ENCODE measurements around the gene CA7.

CA7 gene

GRCh38 chr16:66844342-66845079 lies at the start of gene CA7:
Gene CA7 (plus strand): TSS chr16:66844414. CDS start chr16:66844488, 74 bp downstream.
- DNase-seq (ENCODE audit: low read depth), result no peak

DNA sequence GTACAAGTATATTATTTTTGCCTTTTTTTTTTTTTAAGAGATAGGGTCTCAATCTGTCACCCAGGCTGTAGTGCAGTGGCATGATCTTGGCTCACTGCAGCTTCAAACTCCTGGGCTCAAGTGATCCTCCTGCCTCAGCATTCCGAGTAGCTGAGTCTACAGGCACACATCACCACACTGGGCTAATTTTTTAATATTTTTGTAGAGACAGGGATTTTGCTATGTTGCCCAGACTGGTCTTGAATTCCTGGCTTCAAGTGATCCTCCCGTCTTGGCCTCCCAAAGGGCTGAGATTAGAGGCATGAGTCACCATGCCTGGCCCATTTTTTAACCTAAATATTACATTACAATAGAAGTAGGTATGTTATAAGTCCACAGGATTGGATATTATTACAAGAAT lies 46.1 kb upstream of the CA7 start:
- DNase-seq (ENCODE audit: low read depth), result peak; percentile 25

DNA sequence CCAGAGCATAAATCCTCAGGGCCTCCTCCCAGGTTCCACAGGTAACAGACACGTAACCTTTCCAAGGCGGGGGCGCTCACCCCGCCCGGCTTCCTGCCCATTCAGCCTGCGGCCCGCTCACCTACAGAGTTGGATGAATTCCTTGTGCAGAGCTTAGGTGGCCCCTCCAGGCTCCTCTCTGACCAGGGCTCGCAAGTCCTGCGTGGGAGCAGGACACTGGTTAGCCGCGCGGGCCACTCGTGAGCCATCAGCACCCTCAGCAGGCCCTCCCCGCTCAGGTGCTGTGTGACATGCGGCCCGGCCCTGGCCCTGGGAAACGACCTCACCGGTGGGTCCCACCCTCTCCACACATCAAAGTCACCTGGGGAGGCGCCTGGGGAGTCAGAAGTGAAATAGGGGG lies 43.4 kb upstream of the CA7 start:
- DNase-seq (ENCODE audit: low read depth), result no peak

GRCh38 chr16:66801320-66802105 lies 42.7 kb upstream of the CA7 start, which contains the start of gene TERB1:
Gene TERB1 (minus strand): TSS chr16:66801584. CDS start chr16:66796798, 4,786 bp downstream.
- DNase-seq (ENCODE audit: low read depth), result no peak

- no peak for DNase-seq (ENCODE audit: low read depth)
These were observed 42.1 kb upstream of the CA7 start for GRCh38 chr16:66802159-66802558.

GRCh38 chr16:66809765-66810164 lies 34.4 kb upstream of the CA7 start:
- DNase-seq (ENCODE audit: low read depth), result no peak

DNA sequence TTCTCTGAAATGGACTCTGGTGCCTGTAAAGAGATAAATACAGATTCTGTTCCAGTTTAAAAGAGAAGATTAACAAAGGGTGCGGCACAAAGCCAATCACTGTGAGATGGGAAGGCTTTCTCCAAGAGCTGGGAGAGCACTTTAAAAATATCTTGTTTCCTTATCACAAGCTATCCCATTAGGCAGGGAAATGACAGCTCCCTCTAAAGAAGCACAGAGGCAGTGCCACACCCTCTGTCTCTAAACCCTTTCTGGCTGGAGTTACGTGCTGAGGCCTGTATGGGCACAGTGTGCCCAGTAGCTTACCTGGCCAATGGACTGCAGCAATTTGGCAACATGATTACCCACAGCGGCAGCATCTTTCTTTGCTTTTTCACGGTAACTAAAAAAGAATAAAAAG lies 33.8 kb upstream of the CA7 start:
- no peak for DNase-seq (ENCODE audit: low read depth)

DNA sequence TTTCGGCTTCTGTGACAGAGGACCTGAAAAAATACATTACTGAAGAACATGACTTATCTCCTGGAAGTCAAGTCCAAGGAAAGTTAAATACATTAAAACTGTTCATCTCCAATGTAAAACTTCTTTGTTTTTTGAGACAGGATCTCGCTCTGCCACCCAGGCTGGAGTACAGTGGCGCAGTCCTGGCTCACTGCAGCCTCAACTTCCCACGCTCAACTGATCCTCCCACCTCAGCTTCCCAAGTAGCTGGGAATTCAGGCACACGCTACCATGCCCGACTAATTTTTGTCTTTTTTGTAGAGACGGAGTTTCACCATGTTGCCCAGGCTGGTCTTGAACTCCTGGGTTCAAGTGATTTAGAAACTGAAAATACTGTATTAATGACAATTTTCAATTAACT lies 33.2 kb upstream of the CA7 start:
- no peak for DNase-seq (ENCODE audit: low read depth)

DNA sequence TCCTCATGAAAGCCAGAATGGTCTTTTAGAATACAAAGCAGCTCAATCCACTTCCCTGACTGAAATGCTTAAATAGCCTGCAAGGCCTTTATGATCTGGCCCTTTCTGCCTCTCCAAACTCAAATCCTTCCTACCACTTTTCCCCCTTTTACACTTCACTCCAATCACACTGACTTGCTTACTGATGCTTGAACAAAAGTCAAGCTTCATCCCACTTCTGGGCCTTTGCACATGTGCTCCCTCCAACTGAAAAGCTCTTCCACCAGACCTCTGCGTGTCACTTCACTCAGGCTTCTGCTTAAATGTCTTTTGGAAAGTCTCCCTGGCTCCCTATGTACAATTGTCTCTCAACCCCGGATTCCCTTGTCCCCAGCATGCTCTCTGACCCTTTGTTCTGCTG lies 29.5 kb upstream of the CA7 start:
- no peak for DNase-seq (ENCODE audit: low read depth)

- DNase-seq (ENCODE audit: low read depth), result no peak
These were observed 20.2 kb upstream of the CA7 start for GRCh38 chr16:66824006-66824405.

DNA sequence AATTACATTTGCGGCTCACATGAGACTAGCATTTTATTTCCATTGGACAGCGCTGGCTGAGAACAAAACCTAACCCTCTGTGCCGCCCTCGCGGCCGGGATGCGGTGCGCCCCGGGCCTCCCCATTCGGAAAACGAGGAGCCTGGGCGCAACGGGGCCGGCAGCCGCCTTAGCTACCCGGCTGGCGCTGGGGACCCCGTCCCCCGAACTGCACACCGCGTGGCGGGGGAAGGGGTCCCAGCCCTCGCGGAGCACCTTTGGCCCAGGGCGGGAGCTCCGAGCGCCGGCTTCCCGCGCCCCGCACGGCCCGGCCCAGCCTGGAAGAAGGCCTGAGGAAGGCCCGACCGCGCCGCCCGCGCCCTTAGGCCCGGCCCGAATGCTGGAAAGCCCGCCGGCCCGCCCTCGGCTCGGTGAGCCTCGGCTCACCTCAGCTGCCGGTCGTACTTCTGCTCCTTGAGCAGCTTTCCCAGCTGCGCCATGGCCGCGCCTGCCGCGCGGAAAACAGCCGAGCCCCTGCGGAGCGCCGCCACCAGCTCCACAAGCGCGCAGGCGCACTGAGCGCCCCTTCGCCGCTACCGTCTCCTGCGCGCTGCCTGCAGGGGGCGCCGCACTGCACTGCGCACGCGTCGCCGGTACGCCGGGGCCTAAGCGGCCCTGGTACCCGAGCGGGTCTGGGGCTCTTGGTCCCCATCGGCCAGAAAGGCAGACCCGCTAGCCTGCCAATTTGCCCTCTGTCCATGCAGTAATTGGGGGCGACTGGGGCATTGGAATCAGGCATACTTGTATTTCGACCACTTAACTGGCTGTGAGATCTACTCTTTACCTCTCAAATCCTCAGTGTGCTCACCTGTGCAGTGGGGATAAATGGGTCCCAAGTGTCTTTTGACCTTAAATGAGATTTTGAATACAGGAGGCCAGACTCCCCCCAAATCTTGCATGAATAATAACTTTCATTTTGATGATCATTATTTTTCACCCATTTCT lies 13.5 kb upstream of the CA7 start, which contains the start of gene NAE1:
Gene NAE1, minus strand, starts transcription at position 555 of the 983 bp plus-strand sequence. Its CDS starts 77 bp downstream, at position 478.
- DNase-seq (ENCODE audit: low read depth), result peak; percentile 88

DNA sequence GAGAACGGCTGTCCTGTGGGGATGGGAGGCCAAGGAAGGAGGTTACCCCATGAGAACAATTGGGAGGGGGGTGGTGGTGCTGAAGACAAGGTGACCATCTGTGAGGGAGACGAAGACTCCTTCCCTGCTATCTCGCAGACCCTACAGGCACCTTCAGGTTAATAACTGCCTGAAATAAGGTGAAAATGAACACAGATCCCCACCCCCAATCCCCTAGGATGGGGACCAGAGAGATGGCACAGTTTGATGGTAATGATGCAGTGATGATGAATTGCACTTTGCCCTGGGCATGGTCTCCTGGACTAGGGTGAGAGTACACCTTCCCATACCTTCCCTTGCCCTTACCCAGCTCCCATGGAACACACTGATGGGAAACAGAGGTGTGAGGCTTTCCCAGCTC lies 12.0 kb upstream of the CA7 start:
- DNase-seq (ENCODE audit: low read depth), result no peak

- peak; percentile 59 for DNase-seq (ENCODE audit: low read depth)
These were observed 11.4 kb upstream of the CA7 start for GRCh38 chr16:66832661-66833305.

DNA sequence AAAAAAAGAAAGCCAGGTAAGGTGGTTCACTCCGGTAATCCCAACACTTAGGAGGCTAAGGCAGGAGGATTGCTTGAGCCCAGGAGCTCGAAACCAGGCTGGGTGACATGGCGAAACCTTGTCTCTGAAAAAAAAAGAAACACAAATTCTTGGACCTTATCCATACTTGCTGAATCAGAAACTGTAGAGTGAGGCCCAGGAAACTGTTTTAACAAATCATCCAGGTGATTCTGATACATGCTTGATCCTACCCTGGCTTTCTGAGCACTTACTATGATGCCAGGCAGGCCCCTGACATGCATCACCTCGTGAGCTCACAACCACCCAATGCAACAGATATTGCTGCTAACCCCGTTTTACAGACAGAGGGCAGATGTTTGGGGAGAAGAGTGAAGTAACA lies 9.5 kb upstream of the CA7 start:
- no peak for DNase-seq (ENCODE audit: low read depth)

DNA sequence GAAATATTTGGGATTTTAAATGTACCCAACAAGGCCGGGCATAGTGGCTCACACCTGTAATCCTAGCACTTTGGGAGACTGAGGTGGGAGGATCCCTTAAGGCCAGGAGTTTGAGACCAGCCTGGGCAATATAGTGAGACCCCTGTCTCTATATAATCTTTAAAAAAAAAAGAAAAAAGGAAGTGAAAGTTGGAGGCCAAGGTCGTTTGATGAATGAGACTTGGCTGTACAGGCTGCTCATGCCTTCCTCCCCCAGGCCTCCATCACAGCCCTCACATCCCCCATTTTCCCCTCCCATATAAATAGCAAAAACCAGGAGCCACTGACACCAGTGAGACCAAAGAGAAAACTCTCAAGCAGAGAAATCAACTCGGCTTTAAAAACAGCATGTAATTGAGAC lies 3.3 kb upstream of the CA7 start:
- no peak for DNase-seq (ENCODE audit: low read depth)

- DNase-seq (ENCODE audit: low read depth), result no peak
These were observed 2.8 kb upstream of the CA7 start for GRCh38 chr16:66841366-66841765.

DNA sequence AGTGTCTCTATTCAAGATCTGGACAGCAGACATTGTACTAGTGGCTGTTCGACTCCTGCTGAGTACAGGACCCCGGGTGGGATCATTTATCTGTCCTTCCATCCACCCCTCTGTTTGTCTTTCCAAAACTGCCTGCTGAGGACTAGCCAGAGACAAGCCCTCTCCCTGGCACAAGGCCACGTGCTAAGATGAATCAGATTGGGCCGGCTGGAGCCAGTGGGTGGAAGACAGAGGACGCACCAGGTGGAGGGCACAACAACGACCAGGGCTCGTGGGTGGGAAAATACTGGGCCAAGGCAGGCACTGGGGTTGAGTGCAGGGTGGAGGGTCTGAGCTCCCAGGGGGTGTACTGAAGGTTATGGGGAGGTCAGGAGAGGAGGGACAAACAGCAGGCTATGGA lies 1.4 kb upstream of the CA7 start:
- no peak for DNase-seq (ENCODE audit: low read depth)

- no peak for DNase-seq (ENCODE audit: low read depth)
These were observed 1.0 kb upstream of the CA7 start for GRCh38 chr16:66843191-66843590.

- DNase-seq (ENCODE audit: low read depth), result no peak
These were observed 239 bp upstream of the CA7 start for GRCh38 chr16:66844009-66844341.

- no peak for DNase-seq (ENCODE audit: low read depth)
These were observed 831 bp downstream of the CA7 start for GRCh38 chr16:66845080-66845410.

GRCh38 chr16:66845791-66846221 lies 1.6 kb downstream of the CA7 start:
- no peak for DNase-seq (ENCODE audit: low read depth)

GRCh38 chr16:66846266-66846665 lies 2.1 kb downstream of the CA7 start:
- DNase-seq (ENCODE audit: low read depth), result no peak
